ENCODE data around the gene RAB3C.

- TF ChIP-seq CTCF (IDR thresholded peaks at IDR 0.05): no peak
- no peak for TF ChIP-seq POLR2A (IDR thresholded peaks at IDR 0.05)
Observed at GRCh38 chr5:58887311-58887710, 304.4 kb downstream of the RAB3C start.

Data from vagina (tissue), 2 donors.